NCI-H1105 treated with DMSO at 0.1 percent for 48 hours (cell line): ENCODE measurements around the gene ZNF407.

Source experiments
- DNase-seq: peaks from one replicate; lab custom pipeline; 2025; lab: John Stamatoyannopoulos, UW

The ZNF407 gene

GRCh38 chr18:74725690-74726089 is 128.0 kb downstream of the ZNF407 start:
- no peak for DNase-seq

GRCh38 chr18:74728586-74728985 is 130.9 kb downstream of the ZNF407 start:
- DNase-seq = no peak

GRCh38 chr18:74731097-74731496 is 133.4 kb downstream of the ZNF407 start:
- no peak for DNase-seq

- DNase-seq = no peak
These were observed 134.7 kb downstream of the ZNF407 start for GRCh38 chr18:74732380-74732779.

GRCh38 chr18:74733598-74733997 is 135.9 kb downstream of the ZNF407 start:
- DNase-seq = no peak

GRCh38 chr18:74734013-74734444 is 136.4 kb downstream of the ZNF407 start:
- DNase-seq = no peak

- DNase-seq = no peak
These were observed 142.3 kb downstream of the ZNF407 start for GRCh38 chr18:74739926-74740325.

- DNase-seq = no peak
These were observed 145.0 kb downstream of the ZNF407 start for GRCh38 chr18:74742573-74743243.

- DNase-seq = no peak
These were observed 148.1 kb downstream of the ZNF407 start for GRCh38 chr18:74745633-74746403.

GRCh38 chr18:74748809-74749208 is 151.1 kb downstream of the ZNF407 start:
- peak; percentile 53 for DNase-seq

- DNase-seq = no peak
These were observed 161.3 kb downstream of the ZNF407 start for GRCh38 chr18:74758995-74759394.

GRCh38 chr18:74760026-74760425 is 162.4 kb downstream of the ZNF407 start:
- DNase-seq = no peak

GRCh38 chr18:74760436-74760835 is 162.8 kb downstream of the ZNF407 start:
- no peak for DNase-seq

- no peak for DNase-seq
These were observed 168.6 kb downstream of the ZNF407 start for GRCh38 chr18:74766251-74766650.

GRCh38 chr18:74768096-74768495 is 170.4 kb downstream of the ZNF407 start:
- no peak for DNase-seq

- no peak for DNase-seq
These were observed 175.5 kb downstream of the ZNF407 start for GRCh38 chr18:74773171-74773624.

GRCh38 chr18:74774486-74774885 is 176.8 kb downstream of the ZNF407 start:
- DNase-seq = no peak

GRCh38 chr18:74775239-74775638 is 177.6 kb downstream of the ZNF407 start:
- no peak for DNase-seq

- no peak for DNase-seq
These were observed 180.6 kb downstream of the ZNF407 start for GRCh38 chr18:74778191-74778847.

GRCh38 chr18:74784752-74785151 is 187.1 kb downstream of the ZNF407 start:
- peak; percentile 97 for DNase-seq

- no peak for DNase-seq
These were observed 188.0 kb downstream of the ZNF407 start for GRCh38 chr18:74785632-74786031.

GRCh38 chr18:74788657-74789056 is 191.0 kb downstream of the ZNF407 start:
- DNase-seq = no peak

- DNase-seq = no peak
These were observed 191.4 kb downstream of the ZNF407 start for GRCh38 chr18:74789078-74789477.
